ENCODE measurements around the gene HAUS6.

- TF ChIP-seq CTCF (IDR thresholded peaks at IDR 0.05) (no peak), POLR2A (IDR thresholded peaks at IDR 0.05) (no peak)
Observed at GRCh38 chr9:19113964-19114679, 11.4 kb upstream of the HAUS6 start.
